Pons (tissue), 1 donor: ENCODE results near the gene EBF4.
"Not testable (repeated sequence)": the region's sequence is repeated elsewhere in the genome, so short reads cannot be mapped to it uniquely, and the experiment has no call there.

Source experiments
- DNase-seq: peaks from one replicate; pipeline ENCODE4 v3.0.0-alpha.2; 2016; ENCODE audit warnings: low spot score

Gene EBF4

DNA sequence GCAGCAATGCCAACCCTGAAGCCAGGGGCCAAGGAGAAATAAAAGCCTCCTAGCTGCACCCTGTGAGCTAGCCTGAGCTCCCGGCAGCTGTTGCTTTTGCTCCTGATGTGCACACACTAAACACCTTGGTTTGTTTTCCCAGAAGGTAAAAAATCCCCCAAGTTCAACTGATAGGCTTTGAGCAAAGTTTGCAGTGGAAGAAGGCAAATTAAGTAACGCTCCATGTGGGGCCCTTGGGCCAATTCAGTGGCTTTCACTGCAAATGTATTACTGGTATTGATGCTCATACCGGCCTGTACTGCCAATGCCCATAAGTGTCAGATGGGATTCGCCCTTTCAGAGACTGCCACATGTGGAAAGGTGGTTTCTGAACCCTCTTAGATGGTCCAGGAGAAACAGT, 19.1 kb upstream of the EBF4 start:
- DNase-seq, result no peak

DNA sequence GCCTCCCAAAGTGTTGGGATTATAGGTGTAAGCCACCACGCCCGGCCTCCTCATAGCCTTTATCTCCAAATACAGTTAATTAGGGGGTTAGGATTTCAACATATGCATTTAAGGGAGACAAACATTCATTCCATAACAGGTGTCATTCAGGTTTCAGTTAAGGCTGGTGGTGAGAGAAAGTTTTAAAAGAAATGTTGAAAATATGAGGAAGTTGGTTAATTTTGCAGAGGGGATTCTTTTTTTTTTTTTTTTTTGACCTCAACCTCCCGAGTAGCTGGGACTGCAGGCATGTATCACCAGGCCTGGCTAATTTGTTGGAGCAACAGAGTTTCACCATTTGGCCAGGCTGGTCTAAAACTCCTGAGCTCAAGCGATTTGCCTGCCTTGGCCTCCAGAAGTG, 12.5 kb upstream of the EBF4 start:
- no peak for DNase-seq

DNA sequence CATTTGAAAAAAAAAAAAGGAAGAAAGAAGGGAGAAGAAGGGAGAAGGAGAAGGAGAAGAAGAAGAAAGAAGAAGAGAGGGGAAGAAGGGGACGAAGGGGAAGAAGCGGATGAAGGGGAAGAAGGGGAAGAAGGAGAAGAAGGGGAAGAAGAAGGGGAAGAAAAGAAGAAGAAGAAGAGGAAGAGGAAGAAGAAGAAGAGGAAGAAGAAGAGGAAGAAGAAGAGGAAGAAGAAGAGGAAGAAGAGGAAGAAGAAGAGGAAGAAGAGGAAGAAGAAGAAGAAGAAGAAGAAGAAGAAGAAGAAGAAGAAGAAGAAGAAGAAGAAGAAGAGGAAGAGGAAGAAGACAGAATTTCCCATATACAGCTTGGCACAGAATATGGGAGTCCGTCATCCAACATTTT, 10.5 kb upstream of the EBF4 start:
- DNase-seq, result not testable (repeated sequence)

DNA sequence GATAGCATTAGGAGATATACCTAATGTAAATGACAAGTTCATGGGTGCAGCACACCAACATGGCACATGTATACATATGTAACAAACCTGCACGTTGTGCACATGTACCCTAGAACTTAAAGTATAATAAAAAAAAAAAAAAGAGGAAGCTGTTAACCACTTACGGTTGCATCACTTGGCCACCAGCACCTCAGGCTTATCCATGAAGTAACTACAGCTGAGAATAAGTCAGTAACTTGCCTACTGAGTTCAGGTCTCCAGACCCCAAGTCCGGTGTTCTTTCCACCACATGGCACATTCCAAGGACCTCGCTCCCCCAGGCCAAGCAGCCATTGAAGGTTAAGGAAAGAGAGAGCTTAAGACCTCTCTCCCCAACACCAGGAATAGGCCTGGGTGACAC, 7.8 kb upstream of the EBF4 start:
- DNase-seq, result not testable (repeated sequence)

DNA sequence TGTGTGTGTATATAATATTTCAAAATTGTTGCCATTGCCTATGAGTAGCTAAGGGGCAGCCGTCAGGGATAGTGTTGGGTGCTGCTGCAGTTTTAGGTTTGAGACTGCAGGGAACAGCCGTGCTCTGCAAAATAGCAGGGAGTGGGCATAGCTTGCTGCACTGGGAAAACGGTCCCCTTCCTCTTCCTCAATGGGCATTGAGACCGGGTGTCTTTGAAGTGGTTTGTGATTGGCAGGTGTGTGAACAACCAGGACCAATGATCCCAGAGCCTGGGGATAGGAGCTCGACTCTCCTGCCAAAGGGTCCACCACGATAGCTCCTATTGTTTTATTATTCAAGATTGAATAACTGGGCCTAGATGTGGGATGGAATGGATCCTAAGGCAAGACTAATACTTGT, 5.1 kb upstream of the EBF4 start:
- no peak for DNase-seq

DNA sequence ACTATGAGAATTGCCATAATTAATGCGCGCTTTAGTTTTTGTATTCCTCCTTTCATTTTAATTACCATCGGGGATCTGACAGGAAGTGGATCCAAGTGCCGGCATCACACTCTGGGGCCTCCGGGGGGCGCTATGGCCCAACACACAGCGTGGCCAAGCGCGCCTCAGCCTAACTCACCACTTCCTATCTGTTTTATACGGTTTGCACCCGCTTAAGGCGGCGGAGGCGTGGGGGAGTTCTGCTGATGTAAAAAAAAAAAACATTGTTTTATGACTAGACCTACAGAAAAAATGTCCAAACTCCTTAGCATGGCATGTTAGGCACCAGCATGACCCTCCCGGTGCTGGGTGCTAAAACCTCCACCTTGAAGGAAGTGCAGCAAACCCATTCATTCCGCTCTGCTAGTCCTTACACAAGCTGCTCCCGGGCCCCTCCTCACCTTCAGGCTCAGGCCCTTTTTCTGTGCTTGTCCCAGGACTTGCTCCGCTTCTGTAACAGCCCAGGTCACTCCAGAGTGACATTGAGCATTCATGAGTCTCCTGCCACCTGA, 4.5 kb upstream of the EBF4 start:
- DNase-seq, result peak; percentile 42

DNA sequence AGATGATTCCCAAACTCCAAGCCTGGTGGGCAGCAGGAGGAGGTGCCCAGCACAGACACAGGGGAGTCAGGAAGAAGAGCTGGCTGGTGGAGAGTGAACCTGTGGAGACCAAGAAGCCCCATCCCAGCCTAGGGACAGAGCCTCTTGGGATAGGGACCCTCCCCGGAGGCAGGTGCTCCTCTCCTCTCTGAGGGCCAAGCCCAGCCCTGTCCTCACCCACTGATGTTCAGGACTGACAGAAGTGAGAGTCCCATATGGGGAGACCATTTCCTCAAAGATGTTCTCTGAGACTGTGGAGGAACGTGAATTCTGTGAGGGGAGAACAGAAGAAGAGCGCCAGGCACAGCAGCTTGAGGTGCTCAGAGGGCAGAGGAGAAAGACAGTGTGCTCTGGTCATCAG, 2.4 kb upstream of the EBF4 start:
- no peak for DNase-seq

DNA sequence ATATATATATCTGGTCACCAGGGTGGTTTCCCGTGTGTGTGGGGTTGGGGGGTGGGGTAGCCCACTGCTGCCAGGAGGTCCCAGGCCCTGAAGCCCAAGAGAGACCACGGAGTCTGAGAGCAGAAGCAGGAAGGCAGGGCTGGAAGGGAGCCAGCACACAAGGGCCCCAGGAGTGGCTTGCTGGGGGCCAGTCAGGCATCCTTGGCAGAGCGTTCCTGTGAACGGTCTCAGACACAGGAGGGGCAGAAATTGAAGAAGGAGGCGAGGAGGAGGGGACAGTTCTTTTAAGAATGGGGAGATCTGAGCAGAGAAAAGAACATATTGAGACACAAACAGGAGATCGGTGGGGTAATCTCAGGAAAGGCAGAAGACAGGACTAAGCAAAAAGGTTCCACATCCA, 1.9 kb upstream of the EBF4 start:
- DNase-seq, result no peak

DNA sequence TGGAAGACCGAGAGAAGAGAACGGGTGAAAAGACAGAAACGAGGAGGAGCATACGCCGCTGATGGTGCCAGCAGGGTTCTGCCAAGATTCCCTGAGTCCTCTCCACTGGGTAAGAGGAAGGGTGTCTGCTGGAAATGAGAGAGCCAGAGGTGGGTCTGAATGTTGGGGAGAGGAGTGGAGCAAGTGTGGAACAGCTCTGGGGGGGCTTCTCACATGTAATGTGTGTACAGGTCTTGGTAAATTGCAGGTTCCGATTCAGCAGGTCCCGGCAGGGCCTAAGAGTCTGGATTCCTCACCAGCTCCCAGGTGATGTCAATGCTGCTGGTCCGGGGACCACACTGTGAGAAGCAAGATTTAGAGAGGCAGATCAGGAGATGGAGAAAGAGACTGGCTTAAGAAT, 1.5 kb upstream of the EBF4 start:
- DNase-seq, result no peak

DNA sequence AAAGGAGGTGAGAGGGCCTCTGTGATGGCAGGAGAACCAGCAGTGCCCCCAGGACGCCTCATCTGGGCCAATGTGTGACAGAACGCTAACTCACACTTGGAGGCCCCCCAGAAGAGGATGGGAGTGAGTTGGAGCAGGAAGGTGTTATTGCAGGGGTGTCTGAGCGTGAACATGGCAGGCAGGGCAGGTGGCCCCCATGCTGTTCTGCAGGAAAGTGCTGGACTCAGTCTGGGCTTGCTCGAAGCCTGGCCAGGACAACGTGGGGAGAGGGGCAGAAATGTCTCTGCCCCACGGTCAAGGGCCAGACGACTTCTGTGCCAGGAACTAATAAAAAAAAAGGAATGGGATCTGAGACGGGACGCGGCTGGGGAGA, 931 bp upstream of the EBF4 start:
- DNase-seq, result no peak

DNA sequence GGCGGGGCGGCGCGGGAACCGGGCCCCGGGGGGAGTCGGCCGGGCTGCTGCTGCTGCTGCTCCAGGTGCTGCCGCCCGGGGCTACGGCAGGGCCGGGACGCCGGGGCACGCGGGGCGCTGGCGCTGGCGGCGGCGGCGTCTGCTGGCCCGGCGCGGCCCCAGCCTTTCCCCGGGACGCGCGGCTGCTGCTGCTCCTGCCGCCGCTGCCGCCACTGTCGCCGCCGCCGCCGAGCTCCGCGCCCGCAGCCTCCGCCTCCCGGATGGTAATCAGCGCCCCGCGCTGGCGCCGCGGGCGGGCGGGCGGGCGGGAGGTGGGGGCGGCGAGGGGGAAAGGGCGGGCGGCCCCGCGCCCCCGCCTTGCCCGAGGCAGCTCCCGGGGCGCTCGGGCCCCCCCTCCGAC, 306 bp downstream of the EBF4 start:
- no peak for DNase-seq

DNA sequence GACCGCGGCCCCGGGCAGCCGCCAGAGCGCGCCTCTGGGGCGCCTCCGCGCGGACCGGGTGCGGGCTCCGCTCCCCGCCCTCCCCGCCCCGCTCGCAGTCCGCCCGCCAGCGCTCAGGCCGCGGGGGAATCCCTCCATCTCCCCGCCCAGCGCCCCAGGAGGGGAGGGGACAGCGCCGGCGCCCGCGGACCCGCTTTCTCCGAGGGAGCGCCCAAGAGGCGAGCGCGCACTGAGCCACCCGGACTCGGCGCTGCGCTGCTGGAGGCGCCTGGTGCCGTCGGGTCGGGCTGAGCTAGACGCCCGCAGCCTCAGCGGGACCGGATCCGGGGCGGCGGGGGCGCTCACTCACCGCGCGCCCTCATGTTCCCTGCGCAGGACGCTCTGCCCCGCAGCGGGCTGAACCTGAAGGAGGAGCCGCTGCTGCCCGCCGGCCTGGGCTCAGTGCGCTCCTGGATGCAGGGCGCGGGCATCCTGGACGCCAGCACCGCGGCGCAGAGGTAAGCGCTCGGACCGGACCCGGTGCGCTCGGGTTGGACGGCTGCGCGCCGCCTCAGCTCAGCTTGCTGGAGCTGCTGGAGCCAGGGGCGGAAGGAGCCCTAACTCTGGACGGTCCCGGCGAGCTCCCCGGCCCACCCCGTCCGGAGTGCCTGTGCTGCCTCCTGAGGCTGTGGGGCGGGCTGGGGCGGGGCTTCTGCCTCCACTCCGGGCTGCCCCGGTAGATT, 867 bp downstream of the EBF4 start:
- peak; percentile 24 for DNase-seq

DNA sequence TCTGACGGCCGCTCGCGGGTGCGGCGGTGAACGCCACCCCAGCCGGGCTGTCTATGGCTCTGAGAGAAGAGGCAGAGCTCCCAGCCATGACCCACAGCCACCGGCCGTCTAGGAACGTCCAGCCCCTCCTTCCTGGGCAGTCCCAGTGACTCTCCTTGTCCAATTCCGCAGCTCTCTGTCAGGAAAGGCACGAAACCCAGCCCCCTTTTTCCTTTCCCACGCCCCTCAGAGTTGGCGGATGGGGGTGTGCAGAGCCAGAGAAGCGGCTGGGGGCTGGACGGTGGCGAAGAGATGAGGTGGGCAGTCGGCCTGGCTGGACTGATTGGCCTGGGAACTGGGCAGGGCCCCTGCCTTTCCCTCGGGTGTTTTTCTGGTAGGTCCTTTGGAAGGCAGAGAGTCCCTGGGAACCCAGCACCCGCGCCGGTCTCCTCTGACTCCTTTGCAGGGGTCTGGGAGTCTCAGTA, 1.5 kb downstream of the EBF4 start:
- no peak for DNase-seq

DNA sequence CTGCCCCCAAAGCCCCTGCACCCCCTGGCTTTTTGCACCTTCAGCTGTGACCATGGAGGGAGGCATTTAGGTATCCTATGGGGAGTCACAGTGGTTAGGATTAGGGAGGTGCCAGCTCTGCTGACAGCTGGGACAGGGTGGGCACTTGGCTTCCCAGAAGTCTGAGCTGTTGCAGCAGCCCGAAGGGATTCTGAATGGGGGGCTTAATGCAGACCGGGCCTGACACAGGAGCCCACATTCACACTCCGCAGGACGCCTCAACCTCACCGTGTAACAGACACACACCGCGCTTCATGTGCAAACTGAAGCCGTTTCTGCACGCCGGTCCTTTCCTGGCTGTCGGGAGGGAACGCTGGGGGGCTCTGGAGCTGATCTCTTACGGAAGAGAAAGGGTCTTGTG, 1.9 kb downstream of the EBF4 start:
- DNase-seq, result no peak

DNA sequence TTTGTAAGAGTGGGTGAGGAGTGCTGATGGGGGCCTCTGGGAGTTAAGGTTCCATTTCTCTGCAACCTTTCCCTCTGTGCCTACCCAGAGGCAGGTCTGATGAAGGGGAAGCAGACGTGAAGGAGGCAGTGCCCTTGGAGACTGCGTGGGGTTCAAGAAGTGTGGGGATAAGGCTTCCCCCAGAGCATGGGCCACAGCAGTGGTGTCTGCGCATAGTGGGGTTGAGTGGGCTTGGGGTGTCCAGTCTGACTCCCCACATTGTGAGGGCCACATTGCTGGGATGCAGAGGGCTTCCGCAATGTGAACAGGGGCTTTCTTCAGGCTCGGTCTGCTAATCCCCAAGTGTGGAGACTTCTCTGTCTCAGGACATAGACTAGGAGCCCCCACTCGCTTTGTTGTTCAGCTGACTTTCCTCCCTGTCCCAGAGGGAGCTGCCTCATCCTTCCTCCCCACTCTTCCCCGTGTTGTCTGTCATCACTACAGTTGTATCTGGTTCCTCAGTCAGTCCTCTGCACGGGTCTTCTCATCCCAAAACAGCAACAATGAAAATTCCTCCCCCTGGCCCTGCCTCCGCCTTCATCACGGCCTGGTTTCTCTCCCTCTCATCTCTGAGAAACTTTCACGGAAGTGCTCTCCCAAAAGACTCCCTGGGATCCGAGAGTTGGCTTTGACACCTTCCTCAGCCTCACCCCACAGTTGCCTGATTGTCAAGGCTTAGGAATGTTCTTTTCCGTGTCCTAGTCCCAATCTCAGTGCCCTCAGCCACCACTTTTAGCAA, 2.8 kb downstream of the EBF4 start:
- no peak for DNase-seq

DNA sequence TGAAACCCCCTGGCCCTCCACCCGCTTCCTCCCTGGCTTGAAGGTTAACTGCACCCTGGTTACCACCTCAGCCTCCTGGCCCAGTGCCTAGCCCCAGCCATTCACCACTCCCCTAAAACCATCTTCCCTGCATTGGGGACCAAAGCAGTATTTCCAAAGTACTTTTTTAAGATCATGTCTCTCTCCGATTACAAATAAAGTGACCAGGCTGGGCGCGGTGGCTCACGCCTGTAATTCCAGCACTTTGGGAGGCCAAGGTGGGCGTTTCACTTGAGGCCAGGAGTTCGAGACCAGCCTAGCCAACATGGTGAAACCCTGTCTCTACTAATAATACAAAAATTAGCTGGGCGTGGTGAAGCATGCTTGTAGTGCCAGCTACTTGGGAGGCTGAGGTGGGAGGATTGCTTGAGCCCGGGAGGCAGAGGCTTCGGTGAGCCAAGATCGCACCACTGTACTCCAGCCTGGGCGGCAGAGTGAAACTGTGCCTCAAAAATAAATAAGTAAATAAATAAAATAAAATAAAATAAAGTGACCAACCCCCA, 3.5 kb downstream of the EBF4 start:
- not testable (repeated sequence) for DNase-seq

DNA sequence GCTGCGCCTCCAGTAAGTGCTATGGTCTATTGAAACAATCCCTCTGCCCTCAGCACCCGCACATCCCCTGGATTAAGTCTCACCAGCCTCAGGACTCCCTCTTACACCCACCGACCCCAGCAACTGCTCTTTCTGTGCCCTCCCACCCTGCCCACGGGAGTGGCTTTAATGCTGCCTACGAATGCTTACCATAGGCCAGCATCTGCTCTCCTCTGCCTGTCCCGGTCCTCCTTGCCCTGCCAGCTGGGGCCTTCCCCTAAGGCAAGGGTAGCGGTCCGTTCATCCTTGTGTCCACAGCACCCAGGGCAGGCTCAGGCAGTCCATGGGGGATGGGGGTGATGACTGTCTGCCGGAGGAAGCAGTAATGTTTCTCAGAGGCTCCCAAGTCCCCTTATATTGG, 4.1 kb downstream of the EBF4 start:
- DNase-seq, result no peak

DNA sequence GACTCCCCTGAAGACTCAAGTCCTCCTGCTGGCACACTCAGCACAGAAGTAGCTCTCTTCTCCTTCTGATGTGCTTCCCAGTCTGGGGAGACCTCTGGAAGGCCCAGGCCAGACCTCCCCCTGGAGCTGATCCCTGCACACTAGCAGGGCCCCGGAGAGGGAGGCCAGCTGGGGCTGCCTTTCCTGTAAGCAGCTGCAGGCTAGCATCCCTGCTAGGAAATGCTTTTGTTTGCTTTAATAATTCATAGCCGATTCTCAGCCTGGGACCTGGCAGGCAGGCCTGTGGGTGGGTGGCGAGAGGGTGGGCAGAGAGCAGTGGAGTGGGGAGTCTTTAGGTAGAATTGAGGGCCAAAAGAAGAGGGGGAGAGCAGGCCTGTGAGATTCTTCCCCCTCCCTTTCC, 5.2 kb downstream of the EBF4 start:
- no peak for DNase-seq

DNA sequence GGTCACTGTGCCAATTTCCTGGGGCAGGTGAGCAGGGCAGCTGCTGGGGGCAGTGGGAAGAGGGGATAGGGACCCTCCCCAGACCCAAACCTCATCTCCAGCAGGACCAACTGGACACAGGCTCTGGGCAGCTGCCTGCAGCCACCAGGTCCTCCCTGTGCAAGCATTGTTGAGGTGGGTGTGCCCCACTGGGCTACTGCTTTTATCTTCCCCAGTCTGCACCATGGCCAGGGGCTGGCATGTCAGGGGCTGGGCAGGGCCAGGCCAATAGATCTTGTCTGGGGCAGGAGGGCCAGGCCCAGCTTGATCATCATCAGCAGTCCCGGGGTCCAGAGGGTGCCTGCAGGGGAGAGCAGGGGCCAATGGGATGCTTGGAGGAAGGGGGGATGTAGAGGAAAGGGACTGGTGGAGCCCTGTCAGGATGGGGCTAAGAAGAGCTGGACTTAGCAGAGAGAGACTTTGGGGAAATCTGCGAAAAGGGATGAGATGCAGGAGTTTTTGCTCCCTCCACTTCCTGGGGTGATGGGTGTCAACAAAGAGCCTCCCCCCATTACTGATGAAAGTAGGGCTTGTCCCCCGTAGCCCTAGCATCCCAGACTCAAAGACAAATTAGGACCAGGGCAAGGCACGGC, 5.7 kb downstream of the EBF4 start:
- no peak for DNase-seq

DNA sequence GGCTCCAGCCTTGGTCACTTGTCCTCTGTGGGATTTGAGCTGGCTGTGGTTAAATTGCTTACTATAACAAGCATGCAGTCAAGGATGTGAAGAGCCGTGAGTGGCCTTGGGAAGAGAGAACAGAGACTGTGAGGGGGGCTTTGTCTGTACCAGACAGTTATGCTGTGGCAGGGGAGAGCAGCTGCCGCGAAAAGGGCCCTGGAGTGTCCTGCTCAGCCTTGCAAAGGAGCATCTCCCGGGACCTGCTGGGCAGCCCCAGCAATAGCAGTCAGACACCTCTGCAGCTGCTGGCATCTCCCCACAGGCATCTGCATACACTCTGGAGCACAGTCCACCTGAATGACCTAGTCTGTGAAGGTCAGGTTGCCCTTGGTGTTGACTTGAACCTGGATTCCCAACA, 6.3 kb downstream of the EBF4 start:
- DNase-seq, result no peak

DNA sequence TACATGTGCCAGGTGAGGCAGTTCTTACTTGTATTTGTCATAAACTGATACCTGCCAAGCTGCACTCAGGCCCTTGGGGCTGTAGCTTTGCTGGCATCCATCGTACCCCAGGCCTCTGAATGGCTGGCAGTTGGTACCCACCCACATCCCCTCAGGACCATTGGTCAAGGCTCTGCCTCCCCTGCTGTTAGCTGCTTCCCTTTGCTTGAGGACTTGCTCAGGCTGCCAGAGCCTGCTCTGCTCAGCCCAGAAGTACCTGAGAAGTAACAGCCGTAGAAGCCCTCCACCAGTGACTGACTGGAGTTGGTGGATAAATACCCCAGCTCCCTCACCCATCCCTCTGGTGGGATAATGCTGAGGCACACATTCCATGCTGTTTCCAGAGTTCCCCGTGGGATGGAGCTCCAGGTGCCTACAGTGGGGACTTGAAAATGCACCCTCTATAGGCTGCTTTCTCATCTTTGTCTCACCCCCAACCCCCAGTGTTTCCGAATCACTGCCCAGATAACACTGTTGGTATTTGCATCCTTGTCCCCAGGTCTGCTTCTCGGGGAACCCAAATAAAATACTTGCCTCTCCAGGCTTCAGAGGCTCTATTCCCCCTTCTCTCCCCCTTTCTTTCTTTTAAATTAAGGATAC, 7.3 kb downstream of the EBF4 start:
- DNase-seq, result no peak

DNA sequence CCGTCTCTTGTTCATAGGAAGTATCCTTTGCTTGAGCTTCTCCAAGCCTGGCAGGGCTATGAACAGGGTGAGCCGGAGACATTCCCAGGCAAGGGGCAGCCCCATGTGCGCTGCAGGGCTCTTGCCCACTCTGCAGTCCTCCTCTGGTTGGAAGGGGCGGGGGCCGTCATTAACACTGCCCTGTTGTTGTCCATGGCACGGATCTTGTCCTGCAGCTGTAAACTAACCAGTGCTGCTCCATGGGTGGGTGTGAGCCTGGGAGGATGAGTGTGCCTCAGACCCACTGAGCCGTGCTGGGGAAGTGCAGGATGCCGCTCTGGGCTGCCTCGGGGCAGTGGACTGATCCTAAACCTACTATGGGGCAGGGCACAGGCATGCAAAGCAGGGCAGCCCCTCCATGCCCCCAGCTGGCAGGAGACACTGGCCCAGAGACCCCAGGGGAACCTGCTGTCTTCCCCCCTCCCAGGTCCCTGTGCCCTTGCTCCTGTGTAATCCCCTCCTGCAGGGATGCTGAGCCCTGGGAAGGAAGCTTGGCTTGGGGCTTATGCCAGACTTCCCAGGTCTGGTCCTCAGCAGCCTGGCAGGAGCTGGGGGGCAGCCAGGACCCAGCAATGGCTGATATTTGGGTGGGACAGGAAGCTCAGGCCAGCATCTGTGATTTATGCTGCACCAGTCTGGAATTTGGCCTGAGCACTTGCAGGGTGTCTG, 8.5 kb downstream of the EBF4 start:
- DNase-seq, result peak; percentile 44
